ENCODE measurements around the gene TCEA2.

The TCEA2 gene

GRCh38 chr20:64027981-64028685 lies 34.9 kb upstream of the TCEA2 start:
- 92 to 94% methylated on average over 21 to 24 of the region's 24 CpGs for WGBS, 2 experiments (ENCODE audit: insufficient coverage in 2 of 2)
- no peaks in the 10 kb centered on the region for H3K4me1 ChIP-seq (ENCODE audit: control insufficient read depth, insufficient read depth, low read length, poor library complexity, severe bottlenecking)
- H3K4me3 ChIP-seq (ENCODE audit: extremely low read depth, insufficient read depth, low read length, poor library complexity, severe bottlenecking), result no peak overlapping the region
- H3K27ac ChIP-seq (ENCODE audit: low read depth, low read length, severe bottlenecking), result no peak overlapping the region
- H3K9me3 ChIP-seq (ENCODE audit: control insufficient read depth, low read length), result no peaks in the 10 kb centered on the region
- peaks cover 95% of the 10 kb centered on the region for H3K36me3 ChIP-seq (ENCODE audit: control insufficient read depth, insufficient read depth, low read length)

- H3K4me1 ChIP-seq (ENCODE audit: control insufficient read depth, insufficient read depth, low read length, poor library complexity, severe bottlenecking), result no peaks in the 10 kb centered on the region
Measured at GRCh38 chr20:64029293-64030117, 33.5 kb upstream of the TCEA2 start.

GRCh38 chr20:64030371-64031134 lies 32.4 kb upstream of the TCEA2 start:
- Histone ChIP-seq H3K4me3 (ENCODE audit: extremely low read depth, insufficient read depth, low read length, poor library complexity, severe bottlenecking) (no peak overlapping the region), H3K36me3 (ENCODE audit: control insufficient read depth, insufficient read depth, low read length) (peaks cover 83% of the 10 kb centered on the region)
- 94 to 95% methylated on average over 19 to 20 of the region's 20 CpGs for WGBS, 2 experiments (ENCODE audit: insufficient coverage in 2 of 2)

More at GRCh38 chr20:64029293-64030117, 33.5 kb upstream of the TCEA2 start:
- no peaks in the 10 kb centered on the region for H3K9me3 ChIP-seq (ENCODE audit: control insufficient read depth, low read length)
- 97 to 98% methylated on average over 36 to 38 of the region's 38 CpGs for WGBS, 2 experiments (ENCODE audit: insufficient coverage in 2 of 2)
- no peak overlapping the region for H3K4me3 ChIP-seq (ENCODE audit: extremely low read depth, insufficient read depth, low read length, poor library complexity, severe bottlenecking)
- no peak overlapping the region for H3K27ac ChIP-seq (ENCODE audit: low read depth, low read length, severe bottlenecking)
- H3K36me3 ChIP-seq (ENCODE audit: control insufficient read depth, insufficient read depth, low read length), result peaks cover 89% of the 10 kb centered on the region

GRCh38 chr20:64031822-64032314 lies 31.1 kb upstream of the TCEA2 start:
- no peak overlapping the region for H3K27ac ChIP-seq (ENCODE audit: low read depth, low read length, severe bottlenecking)
- H3K4me3 ChIP-seq (ENCODE audit: extremely low read depth, insufficient read depth, low read length, poor library complexity, severe bottlenecking), result no peak overlapping the region
- H3K4me1 ChIP-seq (ENCODE audit: control insufficient read depth, insufficient read depth, low read length, poor library complexity, severe bottlenecking), result peaks cover 6% of the 10 kb centered on the region
- 89 to 96% methylated on average over 12 to 14 of the region's 19 CpGs for WGBS, 2 experiments (ENCODE audit: insufficient coverage in 2 of 2)
- peaks cover 70% of the 10 kb centered on the region for H3K36me3 ChIP-seq (ENCODE audit: control insufficient read depth, insufficient read depth, low read length)
- H3K9me3 ChIP-seq (ENCODE audit: control insufficient read depth, low read length), result no peaks in the 10 kb centered on the region

More at GRCh38 chr20:64030371-64031134, 32.4 kb upstream of the TCEA2 start:
- Histone ChIP-seq H3K27ac (ENCODE audit: low read depth, low read length, severe bottlenecking) (no peak overlapping the region), H3K9me3 (ENCODE audit: control insufficient read depth, low read length) (no peaks in the 10 kb centered on the region), H3K4me1 (ENCODE audit: control insufficient read depth, insufficient read depth, low read length, poor library complexity, severe bottlenecking) (no peaks in the 10 kb centered on the region)

- Histone ChIP-seq H3K4me3 (ENCODE audit: extremely low read depth, insufficient read depth, low read length, poor library complexity, severe bottlenecking) (no peak overlapping the region), H3K4me1 (ENCODE audit: control insufficient read depth, insufficient read depth, low read length, poor library complexity, severe bottlenecking) (peaks cover 6% of the 10 kb centered on the region), H3K27ac (ENCODE audit: low read depth, low read length, severe bottlenecking) (no peak overlapping the region), H3K9me3 (ENCODE audit: control insufficient read depth, low read length) (no peaks in the 10 kb centered on the region), H3K36me3 (ENCODE audit: control insufficient read depth, insufficient read depth, low read length) (peaks cover 59% of the 10 kb centered on the region)
- 94 to 96% methylated on average over 29 to 31 of the region's 31 CpGs for WGBS, 2 experiments (ENCODE audit: insufficient coverage in 2 of 2)
Measured at GRCh38 chr20:64032706-64033624, 30.0 kb upstream of the TCEA2 start.

GRCh38 chr20:64033981-64034493 lies 29.0 kb upstream of the TCEA2 start:
- WGBS, 2 experiments (ENCODE audit: insufficient coverage in 2 of 2), result 87 to 91% methylated on average over 9 to 11 of the region's 11 CpGs
- Histone ChIP-seq H3K4me1 (ENCODE audit: control insufficient read depth, insufficient read depth, low read length, poor library complexity, severe bottlenecking) (peaks cover 6% of the 10 kb centered on the region), H3K4me3 (ENCODE audit: extremely low read depth, insufficient read depth, low read length, poor library complexity, severe bottlenecking) (no peak overlapping the region), H3K27ac (ENCODE audit: low read depth, low read length, severe bottlenecking) (no peak overlapping the region), H3K36me3 (ENCODE audit: control insufficient read depth, insufficient read depth, low read length) (peaks cover 48% of the 10 kb centered on the region), H3K9me3 (ENCODE audit: control insufficient read depth, low read length) (no peaks in the 10 kb centered on the region)

- H3K9me3 ChIP-seq (ENCODE audit: control insufficient read depth, low read length), result no peaks in the 10 kb centered on the region
- peaks cover 37% of the 10 kb centered on the region for H3K36me3 ChIP-seq (ENCODE audit: control insufficient read depth, insufficient read depth, low read length)
- H3K27ac ChIP-seq (ENCODE audit: low read depth, low read length, severe bottlenecking), result no peak overlapping the region
- H3K4me1 ChIP-seq (ENCODE audit: control insufficient read depth, insufficient read depth, low read length, poor library complexity, severe bottlenecking), result peaks cover 6% of the 10 kb centered on the region
- no peak overlapping the region for H3K4me3 ChIP-seq (ENCODE audit: extremely low read depth, insufficient read depth, low read length, poor library complexity, severe bottlenecking)
- 84 to 94% methylated on average over 10 to 17 of the region's 17 CpGs for WGBS, 2 experiments (ENCODE audit: insufficient coverage in 2 of 2)
Measured at GRCh38 chr20:64035066-64035932, 27.7 kb upstream of the TCEA2 start.

- WGBS, 2 experiments (ENCODE audit: insufficient coverage in 2 of 2), result 71 to 73% methylated on average over 5 to 9 of the region's 10 CpGs
- peaks cover 6% of the 10 kb centered on the region for H3K4me1 ChIP-seq (ENCODE audit: control insufficient read depth, insufficient read depth, low read length, poor library complexity, severe bottlenecking)
- peak within 1 kb of the TSS; percentile 5 for H3K27ac ChIP-seq (ENCODE audit: low read depth, low read length, severe bottlenecking)
- H3K36me3 ChIP-seq (ENCODE audit: control insufficient read depth, insufficient read depth, low read length), result peaks cover 30% of the 10 kb centered on the region
- no peaks in the 10 kb centered on the region for H3K9me3 ChIP-seq (ENCODE audit: control insufficient read depth, low read length)
- H3K4me3 ChIP-seq (ENCODE audit: extremely low read depth, insufficient read depth, low read length, poor library complexity, severe bottlenecking), result no peak within 1 kb of the TSS
Measured at GRCh38 chr20:64035933-64036345, 27.1 kb upstream of the TCEA2 start, which contains the start of gene C20orf204. TSS of gene C20orf204 (plus strand) at chr20:64036182. CDS start at chr20:64036324, 142 bp downstream.

Data from mesodermal cell (in vitro differentiated cells).